HepG2 (cell line): Measurements from ENCODE around the gene SLC4A5. TPM values are rescaled to one million over a fixed set of nuclear protein-coding genes. Genes with fewer than 3 reads are reported as not detected.

ENCODE experiments used
- ATAC-seq: fragments of 200-7000 bp; cut with Tn5 transposase; 3 replicates; pipeline ENCODE4 v1.9.1; 2020; ENCODE audit warnings: mild to moderate bottlenecking, moderate library complexity
- BruUV-seq: library from RNA; stranded (reverse); fragments of 400-500 nt; replicated peaks from 2 replicates; lab custom pipeline; 2021; lab: Mats Ljungman, UMichigan
- CTCF ChIA-PET: fragments of 300-600 bp; formaldehyde crosslinking; extraction: SDS; loops from one replicate; lab custom pipeline; 2021; ENCODE audit warnings: low total read pairs, inconsistent platforms, low intra/inter-chr PET ratio; lab: Yijun Ruan, JAX
- POLR2A ChIA-PET: fragments of 350-600 bp; sonication (Branson Sonifier 250); formaldehyde crosslinking; loops from one replicate; lab custom pipeline; 2020; ENCODE audit warnings: antibody characterized with exemption, inconsistent platforms; lab: Yijun Ruan, JAX
- DNase-seq: peaks from one replicate; pipeline ENCODE4 v3.0.0-alpha.2; 2015; ENCODE audit warnings: low spot score
- FAIRE-seq: peaks from 3 replicates; lab custom pipeline; 2011; peaks lifted over from hg19 to GRCh38; lab: Jason Lieb, UNC
- H2AFZ ChIP-seq: one replicate; pipeline ENCODE4 v1.6.1; 2011; ENCODE audit warnings: low read length, inconsistent platforms
- H3K27ac ChIP-seq: fragments of 300-600 bp; 3 replicates; pipeline ENCODE4 v1.8.0; 2011; ENCODE audit warnings: mixed run types, mild to moderate bottlenecking, mixed read lengths, low read length, inconsistent platforms; ENCODE audit not compliant: insufficient read depth; ENCODE audit errors: extremely low read length
- H3K27me3 ChIP-seq, 2 experiments: fragments of 200-600 bp in 1 of 2; 2 replicates in 1 of 2; 3 replicates in 1 of 2; pipeline versions ENCODE4 v1.6.0 to v1.8.0; 2011; ENCODE audit warnings: low read length in 2 of 2, mild to moderate bottlenecking in 2 of 2, moderate library complexity in 2 of 2, inconsistent platforms in 1 of 2; ENCODE audit not compliant: insufficient read depth in 2 of 2, control insufficient read depth in 1 of 2
- H3K36me3 ChIP-seq, 2 experiments: fragments of 200-600 bp in 1 of 2; replicated peaks in 1 of 2; 2 replicates in 1 of 2; 3 replicates in 1 of 2; pipeline versions ENCODE4 v1.5.1 to v1.8.0; 2011; ENCODE audit warnings: low read length in 2 of 2, inconsistent platforms in 1 of 2; ENCODE audit not compliant: insufficient read depth in 2 of 2, control insufficient read depth in 1 of 2
- H3K4me1 ChIP-seq: 2 replicates; pipeline ENCODE4 v1.5.1; 2012; ENCODE audit warnings: low read length, inconsistent platforms; ENCODE audit not compliant: insufficient read depth
- H3K4me2 ChIP-seq: 2 replicates; pipeline ENCODE4 v1.6.0; 2011; ENCODE audit warnings: low read depth, low read length, inconsistent platforms
- H3K4me3 ChIP-seq, 3 experiments: fragments of 200-600 bp in 1 of 3; sonication (generic), shearing (Covaris generic) in 1 of 3; replicated peaks in 1 of 3; 2 replicates each; pipeline ENCODE4 v1.5.1; 2011 to 2016; ENCODE audit warnings: low read length in 3 of 3, inconsistent platforms in 2 of 3, low read depth in 2 of 3, mild to moderate bottlenecking in 2 of 3, control low read depth in 1 of 3, mixed read lengths in 1 of 3; ENCODE audit not compliant: insufficient read depth in 1 of 3
- H3K79me2 ChIP-seq: one replicate; pipeline ENCODE4 v1.6.1; 2011; ENCODE audit warnings: low read length, inconsistent platforms; ENCODE audit not compliant: insufficient read depth
- H3K9ac ChIP-seq: 2 replicates; pipeline ENCODE4 v1.6.0; 2011; ENCODE audit warnings: mild to moderate bottlenecking, low read depth, low read length, inconsistent platforms; ENCODE audit not compliant: insufficient read depth
- H3K9me3 ChIP-seq: 2 replicates; pipeline ENCODE4 v1.5.1; 2012; ENCODE audit warnings: mild to moderate bottlenecking, low read length
- H4K20me1 ChIP-seq: 2 replicates; pipeline ENCODE4 v1.6.0; 2011; ENCODE audit warnings: inconsistent platforms, mild to moderate bottlenecking, low read length, moderate library complexity; ENCODE audit not compliant: insufficient read depth
- CAMTA2 ChIP-seq: sonication (generic); formaldehyde crosslinking; IDR thresholded peaks from 2 replicates; pipeline ENCODE4 v1.4.0; 2020; ENCODE audit warnings: mild to moderate bottlenecking, missing genetic modification reagents, borderline replicate concordance
- HNRNPUL1 ChIP-seq: fragments of 200-400 bp; formaldehyde crosslinking; IDR thresholded peaks from 2 replicates; pipeline ENCODE4 v1.6.1; 2017; ENCODE audit warnings: low read depth, mild to moderate bottlenecking, low read length, moderate library complexity
- HOXA9 ChIP-seq: sonication (generic); formaldehyde crosslinking; IDR thresholded peaks from 2 replicates; pipeline ENCODE4 v1.8.1; 2022; ENCODE audit warnings: missing genetic modification reagents, mild to moderate bottlenecking, moderate library complexity, borderline replicate concordance
- PRDM15 ChIP-seq: sonication (generic); formaldehyde crosslinking; IDR thresholded peaks from 2 replicates; pipeline ENCODE4 v1.4.0; 2020; ENCODE audit warnings: missing genetic modification reagents
- SPEN ChIP-seq: sonication (generic); formaldehyde crosslinking; IDR thresholded peaks from 2 replicates; pipeline ENCODE4 v1.5.1; 2020; ENCODE audit warnings: low read depth, mild to moderate bottlenecking, missing genetic modification reagents
- TEF ChIP-seq: sonication (generic); formaldehyde crosslinking; IDR thresholded peaks from 2 replicates; pipeline ENCODE4 v1.5.0; 2020; ENCODE audit warnings: missing genetic modification reagents
- ZNF318 ChIP-seq: sonication (generic); formaldehyde crosslinking; IDR thresholded peaks from 2 replicates; pipeline ENCODE4 v1.4.0; 2020; ENCODE audit warnings: mild to moderate bottlenecking, missing genetic modification reagents
- ZNF335 ChIP-seq: sonication (generic); formaldehyde crosslinking; IDR thresholded peaks from 2 replicates; pipeline ENCODE4 v1.4.0; 2020; ENCODE audit warnings: missing genetic modification reagents
- WGBS: methylation state at CpG from one replicate; pipeline ENCODE4 v1.1.6; 2017; ENCODE audit warnings: low lambda C conversion rate; 5-methylcytosine and 5-hydroxymethylcytosine counted together
- in situ Hi-C: cut with HindIII; loops from 2 replicates; pipeline ENCODE4 v1.10.0; 2017; ENCODE audit warnings: low pct_unique_long_range_greater_than_20kb; ENCODE audit not compliant: extremely low pct_ligation_motif_present
- intact Hi-C: fragments of 100-400 bp; cut with micrococcal nuclease; formaldehyde crosslinking; loops from one replicate; pipeline ENCODE4 v1.10.0; 2022; ENCODE audit not compliant: unreplicated experiment
- polyA plus RNA-seq, 8 experiments: library from polyadenylated mRNA; depleted of rRNA in 3 of 8; stranded (reverse) in 7 of 8; unstranded in 1 of 8; fragments of >200 nt; fragmentation: Illumina TruSeq in 4 of 8; extraction: Trizol in 4 of 8; gene quantifications; 2 replicates each; pipeline versions ENCODE4 v1.2.1 to v1.2.3, GENCODE V29; 2011 to 2016; ENCODE audit warnings: low read depth in 4 of 8, missing spikeins in 1 of 8, mixed read lengths in 1 of 8; ENCODE audit not compliant: insufficient read depth in 1 of 8
- total RNA-seq, 5 experiments: library from RNA; depleted of rRNA; stranded (reverse); fragments of >200 nt; fragmentation: Illumina TruSeq; extraction: Trizol; gene quantifications; 2 replicates each; pipeline ENCODE4 v1.2.3, GENCODE V29; 2016; ENCODE audit warnings: low read depth in 1 of 5

Gene SLC4A5
- total and polyA plus RNA-seq, 2 of the 13 experiments (the other 11 are each of a cell fraction or from before 2014, with no cell fraction given), result 0.50 TPM; not detected in 1

- DNase-seq (no peak), FAIRE-seq (no peak), ATAC-seq (no peak)
- Histone ChIP-seq H3K4me1 (peaks cover 13% of the 10 kb centered on the region), H3K36me3 (peaks cover 28 to 44% of the 10 kb centered on the region in 2 experiments), H3K4me3 (no peak overlapping the region), H3K79me2 (peaks cover 24% of the 10 kb centered on the region), H3K27ac (no peak overlapping the region), H3K4me2 (no peak overlapping the region), H3K9ac (no peak overlapping the region), H3K9me3 (no peaks in the 10 kb centered on the region), H4K20me1 (peaks cover 10% of the 10 kb centered on the region; the same call in 1 of the 2 replicates), H3K27me3 (no peaks in the 10 kb centered on the region), H2AFZ (no peak overlapping the region)
- CTCF ChIA-PET, result no interaction called here
- POLR2A ChIA-PET, result no interaction called here
- 94% methylated on average over 2 of the region's 2 CpGs for WGBS
- in situ Hi-C loops, result no loop called here
- BruUV-seq, result no TSS peak
- intact Hi-C loops, result no loop called here
- no peak for TF ChIP-seq PRDM15 (CRISPR knock-in tag)
- TF ChIP-seq SPEN (CRISPR knock-in tag), result no peak
- no peak for TF ChIP-seq ZNF335 (CRISPR knock-in tag)
- no peak for TF ChIP-seq HOXA9 (CRISPR knock-in tag)
- TF ChIP-seq TEF (CRISPR knock-in tag), result no peak
- TF ChIP-seq HNRNPUL1, result no peak
- TF ChIP-seq ZNF318, result no peak
- no peak for TF ChIP-seq CAMTA2 (CRISPR knock-in tag)
Observed at GRCh38 chr2:74375838-74376237, 32.6 kb upstream of the SLC4A5 start.
